ENCODE measurements around the gene F2R.
"Not testable (repeated sequence)": the region's sequence is repeated elsewhere in the genome, so short reads cannot be mapped to it uniquely, and the experiment has no call there.

Gene F2R

GRCh38 chr5:76715736-76716455 is at the start of gene F2R:
Gene F2R (plus strand): TSS chr5:76716126. CDS start chr5:76716308, 182 bp downstream.
- peak; percentile 37 to 45 for DNase-seq (ENCODE audit: low read depth in 1 of 2, low spot score in 1 of 2)

- no peak for DNase-seq (ENCODE audit: low read depth in 1 of 2, low spot score in 1 of 2)
Measured at GRCh38 chr5:76667495-76667894, 48.4 kb upstream of the F2R start.

GRCh38 chr5:76669245-76669644 is 46.7 kb upstream of the F2R start:
- DNase-seq (ENCODE audit: low read depth in 1 of 2, low spot score in 1 of 2) = no peak

- no peak for DNase-seq (ENCODE audit: low read depth in 1 of 2, low spot score in 1 of 2)
Measured at GRCh38 chr5:76670508-76670907, 45.4 kb upstream of the F2R start.

GRCh38 chr5:76672242-76672641 is 43.7 kb upstream of the F2R start:
- DNase-seq (ENCODE audit: low read depth in 1 of 2, low spot score in 1 of 2) = no peak

GRCh38 chr5:76673125-76673524 is 42.8 kb upstream of the F2R start:
- no peak for DNase-seq (ENCODE audit: low read depth in 1 of 2, low spot score in 1 of 2)

- DNase-seq (ENCODE audit: low read depth in 1 of 2, low spot score in 1 of 2) = no peak
Measured at GRCh38 chr5:76674330-76675066, 41.4 kb upstream of the F2R start.

GRCh38 chr5:76675364-76675763 is 40.6 kb upstream of the F2R start:
- no peak for DNase-seq (ENCODE audit: low read depth in 1 of 2, low spot score in 1 of 2)

- DNase-seq (ENCODE audit: low read depth in 1 of 2, low spot score in 1 of 2) = no peak
Measured at GRCh38 chr5:76677849-76678472, 38.0 kb upstream of the F2R start.

GRCh38 chr5:76679231-76679630 is 36.7 kb upstream of the F2R start:
- no peak for DNase-seq (ENCODE audit: low read depth in 1 of 2, low spot score in 1 of 2)

- not testable (repeated sequence) for DNase-seq (ENCODE audit: low read depth in 1 of 2, low spot score in 1 of 2)
Measured at GRCh38 chr5:76680826-76681225, 35.1 kb upstream of the F2R start.

GRCh38 chr5:76681287-76681686 is 34.6 kb upstream of the F2R start:
- DNase-seq (ENCODE audit: low read depth in 1 of 2, low spot score in 1 of 2) = no peak

- DNase-seq (ENCODE audit: low read depth in 1 of 2, low spot score in 1 of 2) = no peak
Measured at GRCh38 chr5:76682387-76682786, 33.5 kb upstream of the F2R start.

- no peak for DNase-seq (ENCODE audit: low read depth in 1 of 2, low spot score in 1 of 2)
Measured at GRCh38 chr5:76683816-76684731, 31.9 kb upstream of the F2R start.

- no peak for DNase-seq (ENCODE audit: low read depth in 1 of 2, low spot score in 1 of 2)
Measured at GRCh38 chr5:76684756-76685519, 31.0 kb upstream of the F2R start.

- no peak for DNase-seq (ENCODE audit: low read depth in 1 of 2, low spot score in 1 of 2)
Measured at GRCh38 chr5:76685704-76686103, 30.2 kb upstream of the F2R start.

- no peak for DNase-seq (ENCODE audit: low read depth in 1 of 2, low spot score in 1 of 2)
Measured at GRCh38 chr5:76688212-76688611, 27.7 kb upstream of the F2R start.

- DNase-seq (ENCODE audit: low read depth in 1 of 2, low spot score in 1 of 2) = no peak
Measured at GRCh38 chr5:76688836-76689235, 27.1 kb upstream of the F2R start.

- no peak for DNase-seq (ENCODE audit: low read depth in 1 of 2, low spot score in 1 of 2)
Measured at GRCh38 chr5:76689321-76690036, 26.4 kb upstream of the F2R start.
